ENCODE data around the gene BLTP3A.
"Not testable (repeated sequence)": the region's sequence is repeated elsewhere in the genome, so short reads cannot be mapped to it uniquely, and the experiment has no call there.

The BLTP3A gene

DNA sequence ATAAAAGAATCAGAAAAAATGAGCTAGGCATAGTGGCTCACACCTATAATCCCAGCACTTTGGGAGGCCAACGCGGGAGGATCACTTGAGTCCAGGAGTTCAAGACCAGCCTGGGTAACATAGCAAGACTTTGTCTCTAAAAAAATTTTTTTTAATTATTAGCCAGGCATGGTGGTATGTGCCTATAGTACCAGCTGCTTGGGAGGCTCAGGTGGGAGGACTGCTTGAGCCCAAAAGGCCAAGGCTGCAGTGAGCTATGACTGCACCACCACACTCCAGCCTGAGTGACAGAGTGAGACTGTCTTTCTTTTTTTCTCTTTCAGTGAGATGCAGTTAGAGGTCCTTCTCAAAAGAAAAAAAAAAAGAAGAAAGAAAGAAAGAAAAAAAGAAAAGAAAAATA, 43.1 kb upstream of the BLTP3A start:
- TF ChIP-seq, protein P1, sequence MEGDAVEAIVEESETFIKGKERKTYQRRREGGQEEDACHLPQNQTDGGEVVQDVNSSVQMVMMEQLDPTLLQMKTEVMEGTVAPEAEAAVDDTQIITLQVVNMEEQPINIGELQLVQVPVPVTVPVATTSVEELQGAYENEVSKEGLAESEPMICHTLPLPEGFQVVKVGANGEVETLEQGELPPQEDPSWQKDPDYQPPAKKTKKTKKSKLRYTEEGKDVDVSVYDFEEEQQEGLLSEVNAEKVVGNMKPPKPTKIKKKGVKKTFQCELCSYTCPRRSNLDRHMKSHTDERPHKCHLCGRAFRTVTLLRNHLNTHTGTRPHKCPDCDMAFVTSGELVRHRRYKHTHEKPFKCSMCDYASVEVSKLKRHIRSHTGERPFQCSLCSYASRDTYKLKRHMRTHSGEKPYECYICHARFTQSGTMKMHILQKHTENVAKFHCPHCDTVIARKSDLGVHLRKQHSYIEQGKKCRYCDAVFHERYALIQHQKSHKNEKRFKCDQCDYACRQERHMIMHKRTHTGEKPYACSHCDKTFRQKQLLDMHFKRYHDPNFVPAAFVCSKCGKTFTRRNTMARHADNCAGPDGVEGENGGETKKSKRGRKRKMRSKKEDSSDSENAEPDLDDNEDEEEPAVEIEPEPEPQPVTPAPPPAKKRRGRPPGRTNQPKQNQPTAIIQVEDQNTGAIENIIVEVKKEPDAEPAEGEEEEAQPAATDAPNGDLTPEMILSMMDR (IDR thresholded peaks at IDR 0.05; ENCODE audit: insufficient read depth, low read depth, low read length, missing control alignments), result no peak
- DNase-seq (ENCODE audit: low read depth), result no peak
- H3K4me3 ChIP-seq (ENCODE audit: low read depth, low read length), result no peak overlapping the region

DNA sequence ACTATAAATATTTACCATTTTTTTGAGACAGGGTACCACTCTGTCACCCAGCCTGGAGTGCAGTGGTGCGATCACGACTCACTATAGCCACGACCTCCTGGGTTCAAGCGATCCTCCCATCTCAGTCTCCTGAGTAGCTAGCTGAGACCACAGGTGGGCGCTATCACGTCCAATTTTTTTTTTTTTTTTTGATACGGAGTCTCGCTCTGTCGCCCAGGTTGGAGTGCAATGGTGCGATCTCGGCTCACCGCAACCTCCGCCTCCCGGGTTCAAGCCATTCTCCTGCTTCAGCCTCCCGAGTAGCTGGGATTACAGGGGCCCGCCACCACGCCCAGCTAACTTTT, 35.4 kb upstream of the BLTP3A start:
- peak overlapping the region; percentile 83 for H3K4me3 ChIP-seq (ENCODE audit: low read depth, low read length)
- TF ChIP-seq, protein P1 (IDR thresholded peaks at IDR 0.05; ENCODE audit: insufficient read depth, low read depth, low read length, missing control alignments), result peak; percentile 54
- peak; percentile 78 for DNase-seq (ENCODE audit: low read depth)

DNA sequence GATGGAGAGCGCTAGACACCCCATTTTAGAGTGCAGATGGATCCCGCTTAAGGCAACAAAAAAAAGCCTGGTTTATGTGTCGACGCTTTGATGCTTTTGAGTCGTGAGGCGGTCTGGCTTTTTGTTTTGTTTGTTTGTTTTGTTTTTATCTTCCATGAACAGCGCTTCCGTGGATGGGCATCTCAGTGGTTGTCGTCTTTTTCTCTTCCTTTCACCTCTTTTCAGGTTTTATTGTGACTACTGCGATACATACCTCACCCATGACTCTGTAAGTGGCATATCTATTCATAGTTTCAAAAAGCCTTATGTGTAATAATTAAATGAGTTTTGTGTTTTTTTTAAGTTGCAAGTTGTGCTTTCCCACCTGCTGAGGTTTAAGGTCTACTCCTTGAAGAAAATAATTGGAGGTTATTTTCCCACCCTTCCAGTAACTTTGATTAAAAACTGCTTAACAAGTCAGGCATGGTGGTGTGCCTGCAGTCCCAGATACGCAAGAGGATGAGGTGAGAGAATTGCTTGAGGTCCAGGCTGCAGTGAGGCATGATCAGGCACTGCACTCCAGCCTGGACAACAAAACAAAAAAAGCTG, 34.1 kb upstream of the BLTP3A start:
- TF ChIP-seq, protein P1 (IDR thresholded peaks at IDR 0.05; ENCODE audit: insufficient read depth, low read depth, low read length, missing control alignments), result no peak

DNA sequence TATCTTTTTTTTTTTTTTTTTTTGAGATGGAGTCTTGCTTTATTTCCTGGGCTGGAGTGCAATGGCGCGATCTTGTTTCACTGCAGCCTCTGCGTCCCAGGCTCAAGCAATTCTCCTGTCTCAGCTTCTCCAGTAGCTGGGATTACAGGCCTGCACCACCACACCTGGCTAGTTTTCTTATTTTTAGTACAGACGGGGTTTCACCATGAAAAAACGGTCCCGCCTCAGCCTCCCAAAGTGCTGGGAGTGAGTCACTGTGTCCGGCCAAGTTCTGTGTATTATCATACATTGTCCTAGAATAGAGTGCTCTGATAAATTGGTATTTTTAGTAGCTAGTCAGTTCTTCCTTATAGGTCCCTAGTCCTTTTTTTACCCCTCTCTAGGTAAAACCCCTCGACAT, 31.8 kb upstream of the BLTP3A start:
- H3K4me3 ChIP-seq (ENCODE audit: low read depth, low read length), result no peak overlapping the region
- TF ChIP-seq, protein P1 (IDR thresholded peaks at IDR 0.05; ENCODE audit: insufficient read depth, low read depth, low read length, missing control alignments), result no peak
- DNase-seq (ENCODE audit: low read depth), result no peak

More for the DNA sequence above, 34.1 kb upstream of the BLTP3A start:
- H3K4me3 ChIP-seq (ENCODE audit: low read depth, low read length), result peak overlapping the region; percentile 83
- no peak for DNase-seq (ENCODE audit: low read depth)

DNA sequence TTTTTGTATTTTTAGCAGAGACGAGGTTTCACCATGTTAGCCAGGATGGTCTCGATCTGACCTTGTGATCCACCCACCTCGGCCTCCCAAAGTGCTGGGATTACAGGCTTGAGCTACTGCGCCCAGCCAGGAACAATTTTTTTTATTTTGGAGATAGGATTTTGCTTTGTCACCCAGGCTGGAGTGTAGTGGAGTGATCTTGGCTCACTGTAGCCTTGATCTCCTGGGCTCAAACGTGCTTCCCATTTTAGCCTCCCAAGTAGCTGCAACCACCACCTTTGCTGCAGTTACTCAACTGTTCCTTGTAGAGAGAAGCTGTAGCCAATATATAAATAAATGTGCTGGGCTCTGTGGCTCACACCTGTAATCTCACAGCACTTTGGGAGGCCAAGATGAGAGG, 30.2 kb upstream of the BLTP3A start:
- not testable (repeated sequence) for DNase-seq (ENCODE audit: low read depth)

DNA sequence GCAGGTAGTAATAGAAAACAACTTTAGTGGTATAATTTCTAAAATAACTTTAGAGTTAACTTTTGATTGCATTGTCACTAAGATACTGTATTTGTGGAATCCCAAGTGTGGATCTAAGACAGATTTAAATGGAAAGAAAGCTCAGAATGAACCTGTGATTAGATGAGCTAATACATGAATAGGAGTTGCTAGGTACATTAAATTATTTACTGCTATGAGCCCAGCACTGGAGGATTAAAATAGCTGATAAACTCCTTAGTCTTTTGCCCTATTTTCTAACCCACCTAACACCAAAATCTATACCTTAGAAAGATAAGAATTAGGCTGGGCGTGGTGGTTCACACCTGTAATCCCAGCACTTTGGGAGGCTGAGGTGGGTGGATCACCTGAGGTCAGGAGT, 23.7 kb upstream of the BLTP3A start:
- TF ChIP-seq, protein P1 (IDR thresholded peaks at IDR 0.05; ENCODE audit: insufficient read depth, low read depth, low read length, missing control alignments), result no peak
- DNase-seq (ENCODE audit: low read depth), result no peak
- H3K4me3 ChIP-seq (ENCODE audit: low read depth, low read length), result no peak overlapping the region

More for the DNA sequence above, 30.2 kb upstream of the BLTP3A start:
- not testable (repeated sequence) for H3K4me3 ChIP-seq (ENCODE audit: low read depth, low read length)

DNA sequence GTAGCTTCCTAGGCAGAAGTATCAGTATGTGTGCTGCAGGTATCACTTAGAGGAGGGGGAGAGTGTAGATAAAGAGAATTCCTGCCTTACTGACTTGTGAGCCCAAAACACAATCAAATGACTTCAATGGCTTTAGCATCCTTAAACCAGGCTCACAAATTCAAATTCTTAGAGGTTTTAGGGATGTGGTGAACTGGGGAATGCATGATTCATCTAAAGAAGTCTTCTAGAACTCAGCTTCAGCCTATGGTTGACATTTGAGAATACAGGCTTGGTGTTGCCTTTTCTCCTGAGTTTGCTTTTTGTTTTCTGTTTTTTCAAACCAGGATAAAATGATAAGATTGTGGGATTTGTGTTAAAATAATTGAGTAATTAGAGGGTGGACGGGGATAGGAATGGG, 20.2 kb upstream of the BLTP3A start:
- TF ChIP-seq, protein P1 (IDR thresholded peaks at IDR 0.05; ENCODE audit: insufficient read depth, low read depth, low read length, missing control alignments), result no peak
- DNase-seq (ENCODE audit: low read depth), result no peak
- no peak overlapping the region for H3K4me3 ChIP-seq (ENCODE audit: low read depth, low read length)
